Adipocyte (in vitro differentiated cells): Measurements from ENCODE around the gene SCIN.

Experiments used
- DNase-seq: peaks from one replicate; pipeline ENCODE4 v3.0.0-alpha.2; 2015; ENCODE audit warnings: low read depth
- H3K27me3 ChIP-seq: replicated peaks from 2 replicates; pipeline ENCODE4 v1.7.0; 2013; ENCODE audit warnings: mild to moderate bottlenecking, low read length, moderate library complexity; ENCODE audit not compliant: control insufficient read depth, insufficient read depth
- H3K36me3 ChIP-seq: 2 replicates; pipeline ENCODE4 v1.7.0; 2013; ENCODE audit warnings: low read length, mild to moderate bottlenecking, moderate library complexity; ENCODE audit not compliant: control insufficient read depth, insufficient read depth, severe bottlenecking
- H3K4me1 ChIP-seq: 2 replicates; pipeline ENCODE4 v1.7.0; 2013; ENCODE audit warnings: mild to moderate bottlenecking, low read length, moderate library complexity; ENCODE audit not compliant: control insufficient read depth, insufficient read depth
- H3K4me3 ChIP-seq: 2 replicates; pipeline ENCODE4 v1.7.0; 2013; ENCODE audit warnings: mild to moderate bottlenecking, low read length, moderate library complexity
- H3K9ac ChIP-seq: 2 replicates; pipeline ENCODE4 v1.7.0; 2013; ENCODE audit warnings: mild to moderate bottlenecking, low read length, moderate library complexity
- H3K9me3 ChIP-seq: 2 replicates; pipeline ENCODE4 v1.7.0; 2013; ENCODE audit warnings: mild to moderate bottlenecking, low read length, moderate library complexity; ENCODE audit not compliant: control insufficient read depth

Gene SCIN

GRCh38 chr7:12620371-12620770 is 49.9 kb downstream of the SCIN start:
- Histone ChIP-seq H3K9ac (no peak overlapping the region), H3K27me3 (no peaks in the 10 kb centered on the region), H3K9me3 (no peaks in the 10 kb centered on the region), H3K4me1 (no peaks in the 10 kb centered on the region), H3K36me3 (no peaks in the 10 kb centered on the region), H3K4me3 (no peak overlapping the region)
- no peak for DNase-seq

DNA sequence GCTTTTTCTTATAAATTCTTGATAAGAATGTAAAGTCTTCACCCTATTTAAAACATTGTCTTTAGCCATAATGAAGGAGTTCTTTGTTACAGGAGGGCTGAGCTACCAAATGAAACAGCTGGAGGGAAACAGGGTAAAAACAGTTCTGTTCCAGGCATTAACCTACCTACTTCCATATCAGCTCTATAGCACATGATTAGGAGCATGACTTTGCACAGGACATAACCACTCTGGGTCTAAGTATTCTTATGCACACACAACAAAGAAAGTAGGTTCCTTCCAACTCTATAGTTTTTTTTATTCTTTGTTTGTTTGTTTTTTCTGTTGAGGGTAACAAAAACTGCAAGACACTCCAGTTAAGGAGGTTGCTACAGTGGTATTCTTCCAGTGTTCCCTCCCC is 52.7 kb downstream of the SCIN start:
- no peaks in the 10 kb centered on the region for H3K4me1 ChIP-seq
- H3K9me3 ChIP-seq = peaks cover 2% of the 10 kb centered on the region
- no peak overlapping the region for H3K4me3 ChIP-seq
- DNase-seq = no peak
- H3K36me3 ChIP-seq = no peaks in the 10 kb centered on the region
- no peak overlapping the region for H3K9ac ChIP-seq
- no peaks in the 10 kb centered on the region for H3K27me3 ChIP-seq

DNA sequence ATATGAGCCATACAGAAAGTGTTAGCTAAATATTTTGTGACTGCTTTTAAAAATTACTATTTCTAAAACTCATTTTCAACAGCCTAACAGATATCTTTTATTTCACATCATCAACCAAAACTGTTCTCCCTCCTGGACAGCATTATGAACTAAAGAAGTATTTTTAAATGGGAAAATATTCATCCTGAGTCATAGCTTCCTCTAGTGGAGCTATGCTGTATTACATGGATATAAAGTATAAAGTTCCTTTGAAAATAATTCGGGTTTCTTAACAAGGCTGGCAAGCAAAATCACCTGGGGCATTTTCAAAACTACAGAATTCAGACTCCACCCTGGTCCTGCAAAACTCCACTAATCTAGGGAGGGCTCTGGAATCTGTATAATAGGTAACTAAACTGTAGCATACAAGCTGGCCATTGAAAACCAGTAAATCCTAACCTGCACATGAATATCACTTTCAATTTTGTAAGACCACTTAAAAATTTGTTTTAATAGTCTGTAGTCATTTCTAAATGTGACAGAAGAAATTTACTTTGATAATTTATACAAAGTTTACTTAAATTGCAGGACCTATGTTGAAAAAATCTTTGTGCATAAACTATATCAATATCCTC is 53.5 kb downstream of the SCIN start:
- no peaks in the 10 kb centered on the region for H3K36me3 ChIP-seq
- H3K4me1 ChIP-seq = no peaks in the 10 kb centered on the region
- no peak overlapping the region for H3K9ac ChIP-seq
- H3K4me3 ChIP-seq = no peak overlapping the region
- H3K27me3 ChIP-seq = no peaks in the 10 kb centered on the region
- H3K9me3 ChIP-seq = peaks cover 4% of the 10 kb centered on the region
- DNase-seq = peak; percentile 79

- Histone ChIP-seq H3K4me3 (no peak overlapping the region), H3K36me3 (no peaks in the 10 kb centered on the region), H3K4me1 (no peaks in the 10 kb centered on the region), H3K27me3 (no peaks in the 10 kb centered on the region), H3K9me3 (peaks cover 4% of the 10 kb centered on the region), H3K9ac (no peak overlapping the region)
- DNase-seq = no peak
Observed at GRCh38 chr7:12625836-12626235, 55.3 kb downstream of the SCIN start.

DNA sequence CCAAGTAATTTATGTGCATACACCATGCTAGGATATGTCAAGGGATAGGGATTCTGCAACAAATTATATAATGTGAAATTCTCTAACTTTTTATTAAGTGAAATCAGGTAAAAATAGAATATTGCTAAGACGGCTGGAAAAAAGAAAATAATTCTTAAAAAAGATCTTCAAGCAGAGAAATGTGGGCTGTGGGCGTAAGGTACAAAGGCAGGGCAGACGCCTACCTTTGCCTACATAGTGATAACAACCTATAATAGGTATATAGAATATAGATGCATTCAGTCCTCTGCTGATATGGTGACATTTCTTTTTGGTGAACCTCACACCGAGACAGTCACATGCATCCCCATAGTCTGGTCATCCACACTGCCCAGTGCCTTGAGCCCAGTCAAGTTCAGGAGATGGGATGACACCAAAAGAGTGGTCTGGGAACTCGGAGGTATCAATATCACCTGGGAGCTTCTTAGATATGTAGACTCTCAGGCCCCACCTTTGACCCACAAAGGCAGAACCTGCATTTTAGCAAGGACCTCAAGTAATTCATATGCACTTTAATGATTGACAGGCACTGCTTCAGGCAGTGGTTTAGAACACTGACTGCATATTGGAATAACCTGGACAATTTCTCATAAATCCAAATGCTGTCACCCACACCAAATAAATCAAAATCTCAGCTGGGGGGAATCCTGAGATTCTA is 59.4 kb downstream of the SCIN start:
- DNase-seq = no peak
- H3K4me3 ChIP-seq = no peak overlapping the region
- no peaks in the 10 kb centered on the region for H3K27me3 ChIP-seq
- H3K9me3 ChIP-seq = peaks cover 4% of the 10 kb centered on the region
- no peaks in the 10 kb centered on the region for H3K4me1 ChIP-seq
- no peak overlapping the region for H3K9ac ChIP-seq
- no peaks in the 10 kb centered on the region for H3K36me3 ChIP-seq

DNA sequence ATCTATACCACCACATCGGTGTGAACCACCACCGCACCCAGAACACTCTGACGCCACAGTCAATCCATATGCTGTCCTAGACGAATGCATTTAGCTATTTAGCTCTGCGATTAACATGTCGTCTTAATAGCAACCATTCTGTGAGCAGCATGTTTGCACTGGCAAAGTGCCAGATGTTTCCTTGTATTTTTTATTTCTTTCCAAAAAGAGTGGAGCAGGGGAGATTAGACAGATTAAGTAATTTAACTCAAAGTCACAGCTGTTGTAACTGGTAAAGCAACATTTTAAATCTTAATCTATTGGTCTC is 59.9 kb downstream of the SCIN start:
- no peaks in the 10 kb centered on the region for H3K4me1 ChIP-seq
- no peaks in the 10 kb centered on the region for H3K36me3 ChIP-seq
- H3K4me3 ChIP-seq = no peak overlapping the region
- H3K9me3 ChIP-seq = peaks cover 4% of the 10 kb centered on the region
- no peaks in the 10 kb centered on the region for H3K27me3 ChIP-seq
- no peak for DNase-seq
- H3K9ac ChIP-seq = no peak overlapping the region

DNA sequence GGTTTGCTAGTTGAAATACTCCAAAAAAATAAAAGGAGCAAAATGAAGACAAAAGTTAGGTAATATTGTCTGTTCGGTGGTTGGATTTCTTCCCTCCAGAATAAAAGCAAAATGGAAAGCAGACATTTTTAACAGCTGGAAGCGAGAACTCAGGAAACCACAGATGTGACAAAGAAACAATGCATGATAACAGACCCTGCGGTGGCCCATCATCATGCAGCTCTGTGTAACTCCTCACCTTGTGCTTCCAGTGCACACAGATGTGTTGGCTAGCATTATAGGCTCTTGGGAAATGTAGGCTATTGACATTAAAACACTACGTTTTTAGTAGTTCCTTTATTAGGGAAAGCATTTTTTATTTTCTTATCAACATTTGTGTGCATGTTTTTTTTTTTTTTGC is 63.1 kb downstream of the SCIN start:
- H3K27me3 ChIP-seq = no peaks in the 10 kb centered on the region
- no peaks in the 10 kb centered on the region for H3K9me3 ChIP-seq
- no peaks in the 10 kb centered on the region for H3K4me1 ChIP-seq
- DNase-seq = no peak
- H3K36me3 ChIP-seq = no peaks in the 10 kb centered on the region
- H3K9ac ChIP-seq = no peak overlapping the region
- no peak overlapping the region for H3K4me3 ChIP-seq

GRCh38 chr7:12635830-12636229 is 65.3 kb downstream of the SCIN start:
- no peaks in the 10 kb centered on the region for H3K27me3 ChIP-seq
- peak overlapping the region; percentile 42 for H3K4me3 ChIP-seq
- no peaks in the 10 kb centered on the region for H3K36me3 ChIP-seq
- H3K9ac ChIP-seq = no peak overlapping the region
- H3K9me3 ChIP-seq = no peaks in the 10 kb centered on the region
- peak; percentile 76 for DNase-seq
- no peaks in the 10 kb centered on the region for H3K4me1 ChIP-seq

DNA sequence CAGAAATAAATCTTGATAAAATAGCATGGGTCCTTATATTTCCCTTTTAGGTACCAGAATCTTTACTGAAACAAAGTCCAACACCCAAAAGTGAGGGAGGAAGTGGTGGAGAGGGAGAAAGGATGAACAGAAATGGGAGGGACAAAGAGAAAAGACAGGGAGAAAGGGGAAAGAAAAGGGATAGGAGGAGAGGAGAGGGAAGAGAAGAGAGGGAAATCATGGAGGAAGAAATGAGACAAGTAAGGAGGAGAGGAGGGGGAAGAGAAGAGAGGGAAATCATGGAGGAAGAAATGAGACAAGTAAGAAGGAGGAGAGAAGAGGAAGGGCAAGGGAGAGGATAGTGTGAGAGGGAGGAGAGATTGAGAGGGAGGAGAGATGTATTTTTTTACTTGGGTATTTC is 66.8 kb downstream of the SCIN start:
- H3K4me1 ChIP-seq = no peaks in the 10 kb centered on the region
- no peak overlapping the region for H3K4me3 ChIP-seq
- H3K36me3 ChIP-seq = no peaks in the 10 kb centered on the region
- H3K9me3 ChIP-seq = no peaks in the 10 kb centered on the region
- no peak overlapping the region for H3K9ac ChIP-seq
- H3K27me3 ChIP-seq = no peaks in the 10 kb centered on the region
- DNase-seq = no peak

DNA sequence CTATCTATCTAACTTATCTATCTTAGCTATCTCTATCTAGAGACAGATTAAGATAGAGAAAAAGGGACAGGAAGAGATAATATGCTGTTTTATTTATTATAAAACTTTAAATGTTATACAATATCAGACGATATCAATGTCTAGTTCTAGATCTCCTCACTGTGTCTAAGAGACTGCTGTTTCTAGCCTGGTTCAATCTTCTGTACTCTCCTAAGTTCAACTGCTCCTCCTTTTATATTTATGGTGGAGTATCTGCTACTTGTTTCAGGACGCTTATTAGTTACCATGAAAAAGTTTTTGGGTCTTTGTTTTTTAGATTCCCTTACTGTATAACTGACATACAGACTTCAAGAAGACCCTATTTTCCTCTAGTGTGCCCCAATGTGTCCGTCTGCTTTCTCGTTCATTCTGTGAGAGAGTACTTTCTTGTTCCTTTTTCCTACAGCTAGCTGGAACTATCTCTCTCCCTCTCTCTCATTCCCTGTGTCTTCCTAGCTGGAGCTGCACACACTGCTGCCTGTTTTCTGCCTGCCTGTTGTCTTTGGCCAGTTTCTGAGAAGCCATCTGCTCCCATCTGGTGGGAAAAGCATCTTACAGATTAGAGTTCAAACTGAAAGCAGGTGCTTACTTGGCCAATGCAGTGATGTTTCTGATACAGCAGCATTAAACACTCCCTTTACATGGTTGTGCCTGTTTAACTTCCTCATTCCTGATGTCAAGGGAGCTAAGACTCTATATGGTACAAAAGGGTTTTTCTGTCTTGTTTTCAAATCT is 67.5 kb downstream of the SCIN start:
- Histone ChIP-seq H3K36me3 (no peaks in the 10 kb centered on the region), H3K4me3 (no peak overlapping the region), H3K27me3 (no peaks in the 10 kb centered on the region), H3K9ac (no peak overlapping the region), H3K4me1 (no peaks in the 10 kb centered on the region), H3K9me3 (no peaks in the 10 kb centered on the region)
- peak; percentile 56 for DNase-seq

- H3K4me1 ChIP-seq = no peaks in the 10 kb centered on the region
- peak; percentile 88 for DNase-seq
- H3K27me3 ChIP-seq = no peaks in the 10 kb centered on the region
- no peak overlapping the region for H3K4me3 ChIP-seq
- no peak overlapping the region for H3K9ac ChIP-seq
- H3K36me3 ChIP-seq = no peaks in the 10 kb centered on the region
- no peaks in the 10 kb centered on the region for H3K9me3 ChIP-seq
Observed at GRCh38 chr7:12638851-12639456, 68.4 kb downstream of the SCIN start.
